ENCODE measurements around the gene ZNF827.

- TF ChIP-seq CTCF (optimal IDR thresholded peaks at IDR 0.05 in 1 of 3, IDR thresholded peaks at IDR 0.05 in 1 of 3, conservative IDR thresholded peaks at IDR 0.05 in 1 of 3; ENCODE audit: extremely low read depth in 1 of 3, insufficient read depth in 2 of 3, low read length in 3 of 3), result peak; percentile 68 to 74 (median 74)
- TF ChIP-seq EZH2 (IDR thresholded peaks at IDR 0.05; ENCODE audit: low read length), result no peak
Observed at GRCh38 chr4:145956288-145956890, 17.8 kb upstream of the ZNF827 start.
